Neural cell (in vitro differentiated cells): ENCODE results near the gene HMGB1. TPM values are rescaled to one million over a fixed set of nuclear protein-coding genes. Genes with fewer than 3 reads are reported as not detected.
"Not testable (repeated sequence)": the region's sequence is repeated elsewhere in the genome, so short reads cannot be mapped to it uniquely, and the experiment has no call there.

ENCODE experiments used
- H2AFZ ChIP-seq: fragments of 200-600, 300-800 bp; sonication (generic), shearing (Covaris generic); 2 replicates; pipeline ENCODE4 v1.6.0; 2014; ENCODE audit warnings: low read depth, mild to moderate bottlenecking, antibody characterized with exemption, low read length, moderate library complexity
- H3F3A ChIP-seq: fragments of 200-600 bp; shearing (Covaris generic); 2 replicates; pipeline ENCODE4 v1.6.1; 2016; ENCODE audit warnings: mild to moderate bottlenecking, moderate library complexity, mixed read lengths, antibody characterized with exemption, low read length; ENCODE audit not compliant: insufficient read depth, poor library complexity, severe bottlenecking
- H3K27ac ChIP-seq: fragments of 200-600, 300-800 bp; sonication (generic), shearing (Covaris generic); 2 replicates; pipeline ENCODE4 v1.5.1; 2014; ENCODE audit warnings: mild to moderate bottlenecking, low read length, moderate library complexity
- H3K27me3 ChIP-seq: fragments of 300-800, 200-600 bp; sonication (generic), shearing (Covaris generic); 2 replicates; pipeline ENCODE4 v1.6.0; 2014; ENCODE audit warnings: mild to moderate bottlenecking, low read depth, low read length, moderate library complexity; ENCODE audit not compliant: insufficient read depth
- H3K36me3 ChIP-seq: fragments of 300-800, 200-600 bp; sonication (generic), shearing (Covaris generic); 2 replicates; pipeline ENCODE4 v1.5.1; 2014; ENCODE audit warnings: mild to moderate bottlenecking, antibody characterized with exemption, low read length, moderate library complexity; ENCODE audit not compliant: insufficient read depth
- H3K4me2 ChIP-seq: fragments of 300-800, 200-600 bp; sonication (generic), shearing (Covaris generic); 2 replicates; pipeline ENCODE4 v1.6.0; 2014; ENCODE audit warnings: mild to moderate bottlenecking, low read length
- H3K4me3 ChIP-seq: fragments of 300-800, 200-600 bp; sonication (generic), shearing (Covaris generic); 2 replicates; pipeline ENCODE4 v1.5.1; 2014; ENCODE audit warnings: mild to moderate bottlenecking, low read length, moderate library complexity
- H3K79me2 ChIP-seq: fragments of 200-600 bp; shearing (Covaris generic); replicated peaks from 2 replicates; pipeline ENCODE4 v1.6.0; 2014; ENCODE audit warnings: mild to moderate bottlenecking, low read length, moderate library complexity; ENCODE audit not compliant: insufficient read depth
- H3K9ac ChIP-seq: fragments of 300-800, 200-600 bp; sonication (generic), shearing (Covaris generic); 2 replicates; pipeline ENCODE4 v1.6.1; 2016; ENCODE audit warnings: mild to moderate bottlenecking, low read length, mixed read lengths
- H3K9me2 ChIP-seq: fragments of 200-600 bp; shearing (Covaris generic); 2 replicates; pipeline ENCODE4 v1.6.1; 2016; ENCODE audit warnings: mild to moderate bottlenecking, low read length, mixed read lengths; ENCODE audit not compliant: insufficient read depth
- H3K9me3 ChIP-seq: fragments of 200-600, 300-800 bp; sonication (generic), shearing (Covaris generic); 2 replicates; pipeline ENCODE4 v1.6.1; 2016; ENCODE audit warnings: mild to moderate bottlenecking, mixed run types, low read length, moderate library complexity, mixed read lengths
- H4K20me1 ChIP-seq: fragments of 200-600 bp; shearing (Covaris generic); 2 replicates; pipeline ENCODE4 v1.6.1; 2016; ENCODE audit warnings: mild to moderate bottlenecking, mixed run types; ENCODE audit not compliant: insufficient read depth
- EP300 ChIP-seq: fragments of 450-650 bp; conservative IDR thresholded peaks from 2 replicates; pipeline ENCODE4 v1.6.1; 2014; ENCODE audit warnings: antibody characterized with exemption, mild to moderate bottlenecking, moderate library complexity; ENCODE audit not compliant: poor library complexity, severe bottlenecking
- EZH2 ChIP-seq: fragments of 200-600, 300-800 bp; shearing (Covaris generic), sonication (generic); IDR thresholded peaks from 2 replicates; pipeline ENCODE4 v1.6.1; 2014; ENCODE audit warnings: antibody characterized with exemption, low read length, borderline replicate concordance, mild to moderate bottlenecking; ENCODE audit not compliant: insufficient read depth, poor library complexity, severe bottlenecking
- MXI1 ChIP-seq: fragments of 450-650 bp; conservative IDR thresholded peaks from 2 replicates; pipeline ENCODE4 v1.6.1; 2014; ENCODE audit warnings: antibody characterized with exemption, mild to moderate bottlenecking; ENCODE audit not compliant: poor library complexity, severe bottlenecking
- POLR2AphosphoS5 ChIP-seq: IDR thresholded peaks from 2 replicates; pipeline ENCODE4 v1.6.1; 2012
- RAD21 ChIP-seq: fragments of 450-650 bp; conservative IDR thresholded peaks from 2 replicates; pipeline ENCODE4 v1.6.1; 2014; ENCODE audit warnings: antibody characterized with exemption, mild to moderate bottlenecking, moderate library complexity
- SMC3 ChIP-seq: fragments of 450-650 bp; conservative IDR thresholded peaks from 2 replicates; pipeline ENCODE4 v1.6.1; 2014; ENCODE audit warnings: antibody characterized with exemption, mild to moderate bottlenecking, moderate library complexity; ENCODE audit not compliant: poor library complexity
- TAF1 ChIP-seq: IDR thresholded peaks from 2 replicates; pipeline ENCODE4 v1.6.1; 2012; ENCODE audit warnings: low read depth
- polyA plus RNA-seq: library from polyadenylated mRNA; depleted of rRNA; stranded (reverse); fragments of >200 nt; gene quantifications from 2 replicates; pipeline ENCODE4 v1.2.3, GENCODE V29; 2014
- TF ChIP-seq, protein P1 (sequence below): fragments of 450-650 bp; IDR thresholded peaks from 2 replicates; pipeline ENCODE4 v1.5.1; 2014; ENCODE audit warnings: antibody characterized with exemption, mild to moderate bottlenecking, moderate library complexity; ENCODE audit not compliant: poor library complexity, severe bottlenecking
- TF ChIP-seq, protein P2 (sequence below): IDR thresholded peaks from 2 replicates; pipeline ENCODE4 v1.6.1; 2012; ENCODE audit warnings: borderline replicate concordance

Gene HMGB1
- polyA plus RNA-seq, 1 donor from 2014 or later, result 1,091 TPM

DNA sequence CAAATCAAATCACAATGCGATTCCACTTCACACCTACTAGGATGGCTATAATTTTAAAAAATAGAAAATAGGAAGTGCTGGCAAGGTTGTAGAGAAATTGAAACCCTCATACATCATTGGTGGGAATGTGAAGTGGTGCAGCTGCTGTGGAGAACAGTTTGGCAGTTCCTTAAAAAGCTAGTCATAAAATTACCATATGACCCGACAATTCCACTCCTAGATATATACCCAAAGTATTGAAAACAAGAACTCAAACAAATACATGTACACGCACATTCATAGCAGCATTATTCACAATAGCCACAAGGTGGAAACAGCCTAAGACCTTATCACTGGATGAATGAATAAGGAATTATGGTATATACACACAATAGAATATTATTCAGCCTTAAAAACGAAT lies 12.0 kb downstream of the HMGB1 start:
- no peak overlapping the region for H3K27ac ChIP-seq
- H3K4me3 ChIP-seq, result no peak overlapping the region
- no peaks in the 10 kb centered on the region for H3K79me2 ChIP-seq
- H3K9ac ChIP-seq, result no peak overlapping the region
- H3K36me3 ChIP-seq, result no peaks in the 10 kb centered on the region
- H3F3A ChIP-seq, result no peaks in the 10 kb centered on the region
- no peaks in the 10 kb centered on the region for H3K9me3 ChIP-seq
- H3K9me2 ChIP-seq, result no peaks in the 10 kb centered on the region
- no peak overlapping the region for H3K4me2 ChIP-seq
- no peaks in the 10 kb centered on the region for H3K27me3 ChIP-seq
- H4K20me1 ChIP-seq, result no peaks in the 10 kb centered on the region
- no peak overlapping the region for H2AFZ ChIP-seq
- TF ChIP-seq, protein P1, sequence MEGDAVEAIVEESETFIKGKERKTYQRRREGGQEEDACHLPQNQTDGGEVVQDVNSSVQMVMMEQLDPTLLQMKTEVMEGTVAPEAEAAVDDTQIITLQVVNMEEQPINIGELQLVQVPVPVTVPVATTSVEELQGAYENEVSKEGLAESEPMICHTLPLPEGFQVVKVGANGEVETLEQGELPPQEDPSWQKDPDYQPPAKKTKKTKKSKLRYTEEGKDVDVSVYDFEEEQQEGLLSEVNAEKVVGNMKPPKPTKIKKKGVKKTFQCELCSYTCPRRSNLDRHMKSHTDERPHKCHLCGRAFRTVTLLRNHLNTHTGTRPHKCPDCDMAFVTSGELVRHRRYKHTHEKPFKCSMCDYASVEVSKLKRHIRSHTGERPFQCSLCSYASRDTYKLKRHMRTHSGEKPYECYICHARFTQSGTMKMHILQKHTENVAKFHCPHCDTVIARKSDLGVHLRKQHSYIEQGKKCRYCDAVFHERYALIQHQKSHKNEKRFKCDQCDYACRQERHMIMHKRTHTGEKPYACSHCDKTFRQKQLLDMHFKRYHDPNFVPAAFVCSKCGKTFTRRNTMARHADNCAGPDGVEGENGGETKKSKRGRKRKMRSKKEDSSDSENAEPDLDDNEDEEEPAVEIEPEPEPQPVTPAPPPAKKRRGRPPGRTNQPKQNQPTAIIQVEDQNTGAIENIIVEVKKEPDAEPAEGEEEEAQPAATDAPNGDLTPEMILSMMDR, result no peak
- no peak for TF ChIP-seq SMC3

DNA sequence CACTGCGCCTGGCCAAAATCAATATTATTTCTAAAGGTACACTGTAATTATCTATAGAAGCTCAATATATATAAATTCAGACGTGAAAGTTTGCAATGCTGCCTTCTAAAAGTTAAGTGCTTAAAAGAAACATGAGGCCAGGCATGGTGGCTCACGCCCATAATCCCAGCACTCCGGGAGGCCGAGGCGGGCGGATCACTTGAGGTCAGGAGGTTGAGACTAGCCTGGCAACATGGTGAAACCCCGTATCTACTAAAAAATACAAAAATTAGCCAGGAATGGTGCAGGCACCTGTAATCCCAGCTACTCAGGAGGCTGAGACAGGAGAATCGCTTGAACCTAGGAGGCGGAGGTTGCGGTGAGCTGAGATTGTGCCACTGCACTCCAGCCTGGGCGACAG lies 14.3 kb downstream of the HMGB1 start:
- H3K9me3 ChIP-seq, H3K4me2 ChIP-seq, H3K36me3 ChIP-seq, H3K27me3 ChIP-seq, H4K20me1 ChIP-seq, H3K27ac ChIP-seq, H2AFZ ChIP-seq, H3K9ac ChIP-seq, H3K79me2 ChIP-seq, H3K4me3 ChIP-seq, H3F3A ChIP-seq, H3K9me2 ChIP-seq: not testable (repeated sequence)

DNA sequence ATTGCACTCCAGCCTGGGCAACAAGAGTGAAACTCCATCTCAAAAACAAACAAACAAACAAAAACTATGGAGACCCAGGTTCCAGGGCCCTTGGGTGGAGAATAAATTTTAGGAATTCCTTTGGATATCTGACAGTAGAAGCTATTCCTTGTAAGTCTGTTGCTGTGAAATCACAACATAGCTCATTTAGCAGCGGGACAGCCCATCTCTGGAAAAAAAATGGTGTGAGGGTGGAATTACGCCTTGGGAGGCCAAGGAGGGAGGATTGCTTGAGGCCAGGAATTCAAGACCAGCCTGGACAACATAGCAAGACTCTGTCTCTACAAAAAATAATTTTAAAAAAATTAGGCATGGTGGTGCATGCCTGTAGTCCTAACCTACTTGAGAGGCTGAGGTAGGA lies 15.7 kb downstream of the HMGB1 start:
- Histone ChIP-seq H3F3A (no peaks in the 10 kb centered on the region), H3K27ac (no peak overlapping the region), H3K4me3 (no peak overlapping the region), H3K9ac (no peak overlapping the region), H3K9me2 (no peaks in the 10 kb centered on the region), H3K9me3 (no peaks in the 10 kb centered on the region), H3K36me3 (no peaks in the 10 kb centered on the region), H4K20me1 (no peaks in the 10 kb centered on the region), H3K27me3 (no peaks in the 10 kb centered on the region), H3K4me2 (no peak overlapping the region), H3K79me2 (no peaks in the 10 kb centered on the region), H2AFZ (no peak overlapping the region)
- no peak for TF ChIP-seq EP300

- H3K36me3 ChIP-seq, result no peaks in the 10 kb centered on the region
- TF ChIP-seq MXI1, result no peak
- no peak for TF ChIP-seq EZH2
- TF ChIP-seq, protein P1, result no peak
- TF ChIP-seq POLR2AphosphoS5, result no peak
- TF ChIP-seq TAF1, result no peak
- no peak for TF ChIP-seq EP300
- no peak for TF ChIP-seq RAD21
- TF ChIP-seq SMC3, result no peak
- TF ChIP-seq, protein P2, sequence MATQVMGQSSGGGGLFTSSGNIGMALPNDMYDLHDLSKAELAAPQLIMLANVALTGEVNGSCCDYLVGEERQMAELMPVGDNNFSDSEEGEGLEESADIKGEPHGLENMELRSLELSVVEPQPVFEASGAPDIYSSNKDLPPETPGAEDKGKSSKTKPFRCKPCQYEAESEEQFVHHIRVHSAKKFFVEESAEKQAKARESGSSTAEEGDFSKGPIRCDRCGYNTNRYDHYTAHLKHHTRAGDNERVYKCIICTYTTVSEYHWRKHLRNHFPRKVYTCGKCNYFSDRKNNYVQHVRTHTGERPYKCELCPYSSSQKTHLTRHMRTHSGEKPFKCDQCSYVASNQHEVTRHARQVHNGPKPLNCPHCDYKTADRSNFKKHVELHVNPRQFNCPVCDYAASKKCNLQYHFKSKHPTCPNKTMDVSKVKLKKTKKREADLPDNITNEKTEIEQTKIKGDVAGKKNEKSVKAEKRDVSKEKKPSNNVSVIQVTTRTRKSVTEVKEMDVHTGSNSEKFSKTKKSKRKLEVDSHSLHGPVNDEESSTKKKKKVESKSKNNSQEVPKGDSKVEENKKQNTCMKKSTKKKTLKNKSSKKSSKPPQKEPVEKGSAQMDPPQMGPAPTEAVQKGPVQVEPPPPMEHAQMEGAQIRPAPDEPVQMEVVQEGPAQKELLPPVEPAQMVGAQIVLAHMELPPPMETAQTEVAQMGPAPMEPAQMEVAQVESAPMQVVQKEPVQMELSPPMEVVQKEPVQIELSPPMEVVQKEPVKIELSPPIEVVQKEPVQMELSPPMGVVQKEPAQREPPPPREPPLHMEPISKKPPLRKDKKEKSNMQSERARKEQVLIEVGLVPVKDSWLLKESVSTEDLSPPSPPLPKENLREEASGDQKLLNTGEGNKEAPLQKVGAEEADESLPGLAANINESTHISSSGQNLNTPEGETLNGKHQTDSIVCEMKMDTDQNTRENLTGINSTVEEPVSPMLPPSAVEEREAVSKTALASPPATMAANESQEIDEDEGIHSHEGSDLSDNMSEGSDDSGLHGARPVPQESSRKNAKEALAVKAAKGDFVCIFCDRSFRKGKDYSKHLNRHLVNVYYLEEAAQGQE, result no peak
- no peaks in the 10 kb centered on the region for H3F3A ChIP-seq
- no peak overlapping the region for H3K4me3 ChIP-seq
- H2AFZ ChIP-seq, result no peak overlapping the region
- no peaks in the 10 kb centered on the region for H3K27me3 ChIP-seq
- no peak overlapping the region for H3K27ac ChIP-seq
- H4K20me1 ChIP-seq, result no peaks in the 10 kb centered on the region
- H3K9me2 ChIP-seq, result no peaks in the 10 kb centered on the region
- no peak overlapping the region for H3K4me2 ChIP-seq
- no peak overlapping the region for H3K9ac ChIP-seq
- no peaks in the 10 kb centered on the region for H3K79me2 ChIP-seq
- no peaks in the 10 kb centered on the region for H3K9me3 ChIP-seq
These were observed 17.3 kb downstream of the HMGB1 start for GRCh38 chr13:30448441-30448840.
